ENCODE results near the gene ETNK2.

The ETNK2 gene

DNA sequence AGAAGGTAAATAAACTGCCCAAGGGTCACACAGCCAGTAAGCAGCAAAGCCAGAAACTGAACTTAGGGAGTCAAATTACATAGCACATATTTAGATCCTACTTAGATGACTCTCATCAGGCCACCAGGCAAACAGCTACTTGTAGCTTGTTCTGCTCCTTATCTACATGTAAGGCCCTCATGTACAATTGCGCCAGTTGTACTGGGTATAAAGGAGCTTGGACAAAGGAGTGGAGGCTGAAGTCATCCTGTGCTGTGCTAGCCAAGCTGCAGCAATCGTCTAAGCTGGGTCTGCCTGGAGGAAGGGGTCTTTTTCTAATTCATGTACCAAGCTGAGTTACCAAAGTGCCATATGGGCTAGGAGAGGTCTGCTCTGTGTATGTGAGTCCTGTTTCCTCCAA, 12.8 kb downstream of the ETNK2 start:
- H3K27ac ChIP-seq: no peak overlapping the region
- H3K4me2 ChIP-seq: no peak overlapping the region
- no peaks in the 10 kb centered on the region for H3K27me3 ChIP-seq
- H3K9me3 ChIP-seq (replicated peaks in 1 of 11): no peaks in the 10 kb centered on the region
- TF ChIP-seq Cebpa-rat (IDR thresholded peaks at IDR 0.05): no peak
- H3K4me3 ChIP-seq: no peak overlapping the region
- H3K9ac ChIP-seq: no peak overlapping the region
- peaks cover 5 to 8% (median 6%) of the 10 kb centered on the region in 10 experiments; a peak in 17 of 20 replicates for H3K4me1 ChIP-seq
- no peaks in the 10 kb centered on the region for H4K20me1 ChIP-seq
- H3K36me3 ChIP-seq: peaks cover 0 to 21% (median 0%) of the 10 kb centered on the region in 11 experiments; a peak in 7 of 22 replicates

DNA sequence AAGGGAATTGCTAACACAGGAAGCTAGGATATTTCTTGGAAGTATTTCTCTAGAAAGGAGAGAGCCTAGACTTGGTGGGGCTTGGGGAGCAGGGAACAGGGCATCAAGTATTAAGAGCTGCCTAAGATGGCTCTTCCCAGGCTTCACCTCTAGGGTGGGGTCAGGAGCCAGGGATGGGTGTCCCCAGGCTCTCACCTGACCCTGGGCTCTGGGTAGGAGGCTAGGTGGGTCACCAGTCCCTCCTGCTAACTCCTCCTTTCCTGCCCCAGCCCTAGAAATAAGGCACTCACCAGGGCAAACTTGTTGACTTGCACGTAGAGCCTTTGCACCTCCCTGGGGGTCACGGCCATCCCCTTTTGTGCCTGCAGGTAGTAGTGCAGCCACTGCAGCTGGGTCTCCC, 15.0 kb downstream of the ETNK2 start:
- Histone ChIP-seq H3K36me3 (peaks cover 0 to 21% (median 0%) of the 10 kb centered on the region in 11 experiments; a peak in 7 of 22 replicates), H3K4me3 (no peak overlapping the region), H3K27me3 (no peaks in the 10 kb centered on the region), H3K27ac (no peak overlapping the region), H3K4me2 (no peak overlapping the region), H3K4me1 (peaks cover 5 to 11% (median 10%) of the 10 kb centered on the region in 10 experiments; a peak in 17 of 20 replicates), H3K9me3 (replicated peaks in 1 of 11) (no peaks in the 10 kb centered on the region), H4K20me1 (no peaks in the 10 kb centered on the region), H3K9ac (no peak overlapping the region)
- TF ChIP-seq Cebpa-rat (IDR thresholded peaks at IDR 0.05): no peak

DNA sequence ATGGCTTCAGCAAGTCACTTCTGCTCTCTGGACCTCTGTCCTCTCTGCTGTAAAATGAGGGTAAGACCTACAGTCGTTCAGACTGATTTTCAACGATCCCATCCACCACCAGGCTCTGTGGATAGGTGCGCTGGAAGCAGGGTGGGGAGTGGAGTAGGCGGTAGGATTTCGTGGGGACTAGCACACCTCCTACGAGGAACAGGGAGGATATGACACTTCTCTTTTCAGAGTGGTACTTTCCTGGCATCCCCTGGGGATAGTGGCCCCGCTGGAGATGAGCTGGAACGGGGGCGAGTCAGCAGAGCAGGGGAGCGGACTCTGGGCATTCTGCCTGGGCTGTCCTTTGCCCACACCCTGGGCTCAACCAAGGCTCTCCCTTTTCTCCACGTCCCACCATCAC, 17.7 kb downstream of the ETNK2 start:
- TF ChIP-seq Cebpa-rat (IDR thresholded peaks at IDR 0.05): no peak
- Histone ChIP-seq H3K27me3 (no peaks in the 10 kb centered on the region), H4K20me1 (no peaks in the 10 kb centered on the region), H3K9ac (no peak overlapping the region), H3K4me3 (no peak overlapping the region), H3K27ac (no peak overlapping the region), H3K4me2 (peak overlapping the region in 10 of 11 experiments; percentile 25 to 65 (median 50); a peak in 19 of 22 replicates), H3K36me3 (peaks cover 0 to 14% (median 0%) of the 10 kb centered on the region in 11 experiments; a peak in 6 of 22 replicates), H3K4me1 (peaks cover 5 to 15% (median 10%) of the 10 kb centered on the region in 10 experiments; a peak in 17 of 20 replicates), H3K9me3 (replicated peaks in 1 of 11) (no peaks in the 10 kb centered on the region)

DNA sequence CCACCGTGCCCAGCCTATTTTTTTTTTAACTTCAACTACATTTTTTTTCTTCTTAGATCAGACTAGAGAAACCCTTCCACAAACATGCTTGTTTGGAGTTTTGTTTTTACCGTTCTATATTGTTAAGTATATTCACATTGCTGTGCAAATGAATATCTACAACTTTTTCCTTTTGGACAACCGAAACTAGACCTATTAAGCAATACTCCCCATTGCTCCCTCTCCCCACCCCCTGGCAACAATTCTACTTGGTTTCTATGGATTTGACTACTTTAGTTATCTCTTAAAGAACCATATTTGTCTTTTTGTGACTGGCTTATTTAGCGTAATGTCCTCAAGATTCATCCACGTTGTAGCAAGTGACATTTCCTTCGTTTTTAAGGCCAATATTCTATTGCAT, 19.1 kb downstream of the ETNK2 start:
- Histone ChIP-seq H3K9ac (no peak overlapping the region), H3K9me3 (replicated peaks in 1 of 11) (no peaks in the 10 kb centered on the region), H4K20me1 (no peaks in the 10 kb centered on the region), H3K27ac (no peak overlapping the region), H3K36me3 (0 out of 22 replicates have a peak, but pooled peaks cover 0 to 6% (median 0%) of the 10 kb centered on the region in 11 experiments), H3K27me3 (no peaks in the 10 kb centered on the region), H3K4me3 (no peak overlapping the region), H3K4me2 (no peak overlapping the region), H3K4me1 (peaks cover 5 to 21% (median 10%) of the 10 kb centered on the region in 10 experiments; a peak in 17 of 20 replicates)
- TF ChIP-seq Cebpa-rat (IDR thresholded peaks at IDR 0.05): no peak

DNA sequence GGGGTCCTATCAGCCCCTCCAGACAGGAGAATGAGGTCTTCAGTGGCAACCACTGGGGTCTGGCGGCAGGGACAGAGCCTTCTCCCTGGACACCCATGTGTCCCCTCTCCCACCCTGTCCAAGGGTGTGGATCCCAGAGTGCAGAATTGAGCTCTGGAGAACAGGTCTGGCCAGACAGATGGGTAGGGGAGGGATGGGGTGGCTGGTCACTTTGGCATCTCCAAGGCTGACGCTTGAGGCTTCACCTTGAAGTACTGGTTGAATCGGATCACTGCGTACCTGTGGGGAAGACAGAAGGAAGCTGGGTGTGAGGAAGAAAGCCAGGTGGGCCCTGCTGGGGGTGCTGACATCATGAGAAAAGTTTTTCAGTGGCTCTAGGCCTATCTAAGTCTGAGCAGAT, 19.9 kb downstream of the ETNK2 start:
- no peak for TF ChIP-seq Cebpa-rat (IDR thresholded peaks at IDR 0.05)
- Histone ChIP-seq H3K4me3 (no peak overlapping the region), H3K36me3 (0 out of 22 replicates have a peak, but pooled peaks cover 0 to 2% (median 0%) of the 10 kb centered on the region in 11 experiments), H3K9ac (no peak overlapping the region), H3K4me1 (peaks cover 7 to 26% (median 16%) of the 10 kb centered on the region in 10 experiments; a peak in 17 of 20 replicates), H3K27me3 (no peaks in the 10 kb centered on the region), H3K27ac (no peak overlapping the region), H4K20me1 (no peaks in the 10 kb centered on the region), H3K4me2 (no peak overlapping the region), H3K9me3 (replicated peaks in 1 of 11) (no peaks in the 10 kb centered on the region)

DNA sequence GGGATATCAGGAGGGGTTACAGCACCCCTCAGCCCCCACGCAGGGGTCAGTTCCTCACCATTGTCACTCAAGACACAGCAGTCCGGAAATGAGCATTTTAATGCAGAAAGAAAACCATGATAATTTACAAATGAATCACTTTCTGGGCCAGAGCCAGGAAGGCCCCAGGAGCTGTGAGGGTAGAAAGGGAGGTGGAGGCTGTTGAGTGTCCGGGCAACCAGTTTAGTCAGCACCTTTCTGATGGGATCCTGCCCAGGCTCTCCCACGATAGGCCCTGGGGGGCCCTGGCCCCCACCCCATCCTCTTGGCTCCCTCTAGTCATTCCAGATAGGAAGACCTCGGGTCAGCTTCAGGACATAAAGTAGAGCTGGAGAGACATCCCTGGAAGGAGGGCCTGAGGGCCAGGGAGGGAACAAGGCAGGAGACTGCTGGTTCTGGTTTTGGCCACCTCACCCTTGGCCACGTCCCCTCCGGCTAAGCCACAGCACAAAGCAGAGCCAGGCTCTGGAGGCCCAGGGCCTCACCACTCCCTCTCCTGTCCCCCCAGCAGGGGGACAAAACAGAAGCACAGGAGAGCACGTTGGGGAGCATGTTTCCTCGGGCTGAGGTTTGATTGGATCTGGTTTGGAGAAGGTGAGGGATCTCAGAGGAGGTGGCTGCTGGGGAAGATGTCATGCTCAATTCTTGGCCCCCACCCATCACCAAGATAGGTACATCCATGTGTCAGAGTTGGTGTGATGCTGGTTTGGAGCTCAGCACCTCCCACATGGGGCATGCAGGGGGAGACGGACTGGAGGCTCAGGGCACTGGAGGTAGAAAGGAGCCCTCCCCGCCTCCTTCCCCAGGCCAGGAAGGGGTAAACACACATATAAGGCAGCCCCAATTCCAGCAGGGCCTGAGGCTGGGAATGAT, 20.6 kb downstream of the ETNK2 start:
- H3K9me3 ChIP-seq (replicated peaks in 1 of 11): no peaks in the 10 kb centered on the region
- no peak overlapping the region for H3K27ac ChIP-seq
- no peaks in the 10 kb centered on the region for H4K20me1 ChIP-seq
- no peaks in the 10 kb centered on the region for H3K27me3 ChIP-seq
- H3K4me3 ChIP-seq: no peak overlapping the region
- no peaks in the 10 kb centered on the region for H3K36me3 ChIP-seq
- H3K4me1 ChIP-seq: peaks cover 7 to 33% (median 16%) of the 10 kb centered on the region in 10 experiments; a peak in 17 of 20 replicates
- TF ChIP-seq Cebpa-rat (IDR thresholded peaks at IDR 0.05): no peak
- no peak overlapping the region for H3K4me2 ChIP-seq
- H3K9ac ChIP-seq: no peak overlapping the region; a peak in 2 of 22 replicates

DNA sequence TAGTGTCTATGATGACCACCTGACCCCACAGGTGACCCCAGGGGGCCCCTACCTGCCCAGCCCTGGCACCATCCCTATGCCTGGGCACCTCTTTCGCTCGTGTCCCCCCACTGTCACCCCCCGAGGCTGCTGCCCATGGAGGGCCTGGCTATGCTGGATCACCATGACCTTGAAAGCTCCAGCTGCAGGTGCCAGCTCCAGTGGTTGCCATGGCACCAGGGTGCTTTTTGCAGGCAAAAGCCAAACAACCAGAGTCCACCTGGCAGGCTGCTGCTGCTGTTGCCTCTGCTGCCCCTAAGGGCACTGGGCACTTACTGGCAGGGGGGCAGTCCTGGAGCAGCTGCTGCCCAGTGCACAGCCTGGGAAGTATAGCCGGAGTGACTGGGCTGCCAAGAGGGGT, 21.7 kb downstream of the ETNK2 start:
- no peak overlapping the region for H3K4me3 ChIP-seq
- H3K4me2 ChIP-seq: no peak overlapping the region
- H3K4me1 ChIP-seq: peaks cover 7 to 38% (median 17%) of the 10 kb centered on the region in 10 experiments; a peak in 17 of 20 replicates
- H3K9ac ChIP-seq: no peak overlapping the region
- TF ChIP-seq Cebpa-rat (IDR thresholded peaks at IDR 0.05): no peak
- no peaks in the 10 kb centered on the region for H4K20me1 ChIP-seq
- no peak overlapping the region for H3K27ac ChIP-seq
- no peaks in the 10 kb centered on the region for H3K9me3 ChIP-seq (replicated peaks in 1 of 11)
- H3K27me3 ChIP-seq: no peaks in the 10 kb centered on the region
- no peaks in the 10 kb centered on the region for H3K36me3 ChIP-seq

DNA sequence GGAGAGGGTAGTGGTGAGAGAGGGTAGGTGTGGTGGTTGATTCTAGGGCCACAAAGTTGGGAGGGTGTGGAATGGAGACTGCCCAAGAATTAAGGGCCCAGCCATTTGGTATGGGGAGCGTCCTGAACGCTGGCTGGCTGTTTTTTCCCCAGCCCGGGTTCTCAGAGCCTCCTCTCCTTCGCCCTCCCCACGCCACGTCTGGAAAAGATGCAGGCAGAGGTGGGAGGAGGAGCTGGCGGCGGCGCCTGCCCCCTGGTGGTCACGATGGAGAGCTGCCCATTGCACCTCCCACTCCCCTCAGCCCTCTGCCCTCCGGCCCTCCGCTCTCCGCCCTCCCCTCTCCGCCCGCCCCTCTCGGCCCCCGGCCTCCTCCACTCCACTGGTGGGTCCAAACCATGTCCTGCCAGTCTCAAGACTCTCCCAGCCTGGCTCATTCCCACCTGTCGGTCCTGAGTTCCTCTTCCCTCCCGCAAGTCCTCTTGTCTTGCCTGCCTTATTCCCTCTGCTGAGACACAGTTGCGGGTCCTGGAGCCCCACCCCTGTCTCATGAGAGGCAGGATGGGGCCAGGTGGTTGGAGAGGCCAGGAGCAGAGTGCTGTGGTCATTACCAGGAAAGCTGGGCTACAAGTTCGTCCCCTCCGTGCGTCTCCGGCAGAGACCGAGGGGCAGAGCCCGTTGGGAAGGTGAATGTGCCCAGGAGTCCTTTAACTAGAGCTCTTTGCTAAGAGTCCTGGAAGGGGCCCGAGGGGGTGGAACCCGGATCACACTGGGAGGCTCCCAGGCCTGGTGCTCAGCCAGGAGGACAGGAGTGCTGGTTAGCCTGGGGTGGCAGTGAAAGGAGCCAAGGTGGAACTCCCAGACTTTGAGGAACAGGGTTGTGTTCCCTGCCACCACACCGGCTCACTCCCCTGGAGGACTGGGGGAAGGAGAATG, 22.6 kb downstream of the ETNK2 start:
- H4K20me1 ChIP-seq: no peaks in the 10 kb centered on the region
- no peaks in the 10 kb centered on the region for H3K9me3 ChIP-seq (replicated peaks in 1 of 11)
- H3K27ac ChIP-seq: no peak overlapping the region
- peaks cover 0 to 3% (median 0%) of the 10 kb centered on the region in 11 experiments; a peak in 1 of 22 replicates for H3K36me3 ChIP-seq
- peak overlapping the region in 1 of 10 experiments; percentile 28; a peak in 1 of 20 replicates for H3K4me3 ChIP-seq
- H3K4me1 ChIP-seq: peaks cover 4 to 34% (median 11%) of the 10 kb centered on the region in 10 experiments; a peak in 17 of 20 replicates
- TF ChIP-seq Cebpa-rat (IDR thresholded peaks at IDR 0.05): no peak
- H3K9ac ChIP-seq: peak overlapping the region in 8 of 11 experiments; percentile 28 to 67 (median 50); a peak in 11 of 22 replicates
- H3K4me2 ChIP-seq: peak overlapping the region; percentile 19 to 79 (median 57)
- H3K27me3 ChIP-seq: no peaks in the 10 kb centered on the region

All from BLaER1 treated with 17β-estradiol and CSF1 and Interleukin-3, amounts not matched to agents 10 nM and 100 nM (cell line).